Gastrocnemius medialis (tissue), 4 donors: Measurements from ENCODE around the gene GRM3.

ENCODE experiments used
- CTCF ChIP-seq, 5 experiments: fragments of 450-650 bp in 3 of 5; fragments of 200-600 bp in 2 of 5; sonication (generic) in 2 of 5; IDR thresholded peaks in 4 of 5; conservative IDR thresholded peaks in 1 of 5; 1 replicate in 4 of 5; 2 replicates in 1 of 5; pipeline ENCODE4 v1.5.1; 2016 to 2019; ENCODE audit warnings: antibody characterized with exemption in 5 of 5, mild to moderate bottlenecking in 3 of 5, moderate library complexity in 3 of 5
- POLR2A ChIP-seq, 2 donors: fragments of 450-650 bp; IDR thresholded peaks; one replicate each; pipeline ENCODE4 v1.6.1; 2017; ENCODE audit warnings: antibody characterized with exemption in 2 of 2, mild to moderate bottlenecking in 2 of 2, moderate library complexity in 2 of 2

- TF ChIP-seq CTCF (IDR thresholded peaks at IDR 0.05 in 4 of 5, conservative IDR thresholded peaks at IDR 0.05 in 1 of 5), result no peak
- no peak for TF ChIP-seq POLR2A (IDR thresholded peaks at IDR 0.05)
Measured at GRCh38 chr7:86768394-86768793, 124.7 kb downstream of the GRM3 start.
